DOHH2 (cell line): Measurements from ENCODE around the gene PRKCD.

ENCODE experiments used
- H3F3A ChIP-seq: fragments of 200-600 bp; sonication (generic), shearing (Covaris generic); 2 replicates; pipeline ENCODE4 v1.6.0; 2016; ENCODE audit warnings: antibody characterized with exemption, mild to moderate bottlenecking; ENCODE audit not compliant: control insufficient read depth, insufficient read depth
- H3K27ac ChIP-seq: fragments of 200-600 bp; sonication (generic); 2 replicates; pipeline ENCODE4 v1.5.1; 2014; ENCODE audit warnings: low read depth, mild to moderate bottlenecking, low read length, moderate library complexity
- H3K27me3 ChIP-seq: fragments of 200-600 bp; sonication (generic); 2 replicates; pipeline ENCODE4 v1.6.1; 2014; ENCODE audit warnings: mild to moderate bottlenecking, low read length, mixed read lengths; ENCODE audit not compliant: control insufficient read depth
- H3K36me3 ChIP-seq: fragments of 200-600 bp; sonication (generic); 2 replicates; pipeline ENCODE4 v1.6.1; 2014; ENCODE audit warnings: mild to moderate bottlenecking, low read length, moderate library complexity, mixed read lengths; ENCODE audit not compliant: control insufficient read depth
- H3K4me1 ChIP-seq: fragments of 200-600 bp; sonication (generic); 2 replicates; pipeline ENCODE4 v1.6.1; 2014; ENCODE audit warnings: mild to moderate bottlenecking, low read length, mixed read lengths; ENCODE audit not compliant: control insufficient read depth
- H3K4me2 ChIP-seq: fragments of 200-600 bp; sonication (generic); 2 replicates; pipeline ENCODE4 v1.6.0; 2014; ENCODE audit warnings: mild to moderate bottlenecking, low read length, moderate library complexity
- H3K4me3 ChIP-seq: fragments of 200-600 bp; sonication (generic); 2 replicates; pipeline ENCODE4 v1.5.1; 2014; ENCODE audit warnings: mild to moderate bottlenecking, low read length, mixed read lengths
- H3K79me2 ChIP-seq: fragments of 200-600 bp; sonication (generic); 2 replicates; pipeline ENCODE4 v1.6.1; 2014; ENCODE audit warnings: mild to moderate bottlenecking, low read length, mixed read lengths; ENCODE audit not compliant: control insufficient read depth
- H3K9me2 ChIP-seq: fragments of 200-600 bp; sonication (generic); replicated peaks from 2 replicates; pipeline ENCODE4 v1.6.1; 2014; ENCODE audit warnings: mild to moderate bottlenecking, low read length, mixed read lengths; ENCODE audit not compliant: control insufficient read depth
- H3K9me3 ChIP-seq: fragments of 200-600 bp; sonication (generic); 2 replicates; pipeline ENCODE4 v1.6.1; 2014; ENCODE audit warnings: antibody characterized with exemption, low read length, mixed read lengths; ENCODE audit not compliant: control insufficient read depth, insufficient read depth
- H4K20me1 ChIP-seq: fragments of 200-600 bp; sonication (generic); 2 replicates; pipeline ENCODE4 v1.6.0; 2014; ENCODE audit warnings: low read depth, mild to moderate bottlenecking, antibody characterized with exemption, low read length, moderate library complexity; ENCODE audit not compliant: control insufficient read depth, insufficient read depth
- EZH2phosphoT487 ChIP-seq: fragments of 200-600 bp; sonication (generic); IDR thresholded peaks from 2 replicates; pipeline ENCODE4 v1.6.1; 2017; ENCODE audit warnings: borderline replicate concordance, mild to moderate bottlenecking, antibody characterized with exemption, low read length, moderate library complexity, mixed read lengths
- TF ChIP-seq, protein P1 (sequence below): fragments of 200-600 bp; sonication (generic); IDR thresholded peaks from one replicate; pipeline ENCODE4 v1.5.1; 2014; ENCODE audit warnings: antibody characterized with exemption, mild to moderate bottlenecking, low read depth, low read length; ENCODE audit not compliant: poor library complexity, severe bottlenecking

PRKCD gene

DNA sequence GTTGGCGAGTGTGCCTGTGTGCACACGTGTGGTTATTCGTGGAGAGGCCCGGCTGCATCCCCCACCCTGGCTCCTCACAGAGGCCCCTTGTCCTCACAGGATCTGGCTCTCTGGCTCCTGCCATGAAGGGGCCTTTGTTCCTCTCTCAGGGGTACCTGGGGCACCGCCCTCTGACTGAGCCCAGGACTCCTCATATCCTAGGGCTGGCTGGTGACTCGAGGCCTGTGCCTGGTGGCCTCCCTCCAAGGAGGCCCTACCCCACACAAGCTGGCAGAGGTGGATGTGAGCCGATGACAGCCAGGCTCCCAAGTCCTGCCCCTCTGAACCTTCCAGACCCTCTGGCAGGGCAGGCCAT is 10.0 kb downstream of the PRKCD start:
- Histone ChIP-seq H3K79me2 (peaks cover 97% of the 10 kb centered on the region), H3K4me1 (peaks cover 100% of the 10 kb centered on the region), H4K20me1 (0 out of 2 replicates have a peak, but pooled peaks cover 5% of the 10 kb centered on the region), H3K9me2 (no peaks in the 10 kb centered on the region), H3K36me3 (peaks cover 77% of the 10 kb centered on the region), H3K9me3 (no peaks in the 10 kb centered on the region), H3K4me2 (peak overlapping the region; percentile 98), H3K4me3 (peak overlapping the region; percentile 95), H3F3A (peaks cover 31% of the 10 kb centered on the region), H3K27me3 (no peaks in the 10 kb centered on the region), H3K27ac (peak overlapping the region; percentile 97)
- TF ChIP-seq, protein P1, sequence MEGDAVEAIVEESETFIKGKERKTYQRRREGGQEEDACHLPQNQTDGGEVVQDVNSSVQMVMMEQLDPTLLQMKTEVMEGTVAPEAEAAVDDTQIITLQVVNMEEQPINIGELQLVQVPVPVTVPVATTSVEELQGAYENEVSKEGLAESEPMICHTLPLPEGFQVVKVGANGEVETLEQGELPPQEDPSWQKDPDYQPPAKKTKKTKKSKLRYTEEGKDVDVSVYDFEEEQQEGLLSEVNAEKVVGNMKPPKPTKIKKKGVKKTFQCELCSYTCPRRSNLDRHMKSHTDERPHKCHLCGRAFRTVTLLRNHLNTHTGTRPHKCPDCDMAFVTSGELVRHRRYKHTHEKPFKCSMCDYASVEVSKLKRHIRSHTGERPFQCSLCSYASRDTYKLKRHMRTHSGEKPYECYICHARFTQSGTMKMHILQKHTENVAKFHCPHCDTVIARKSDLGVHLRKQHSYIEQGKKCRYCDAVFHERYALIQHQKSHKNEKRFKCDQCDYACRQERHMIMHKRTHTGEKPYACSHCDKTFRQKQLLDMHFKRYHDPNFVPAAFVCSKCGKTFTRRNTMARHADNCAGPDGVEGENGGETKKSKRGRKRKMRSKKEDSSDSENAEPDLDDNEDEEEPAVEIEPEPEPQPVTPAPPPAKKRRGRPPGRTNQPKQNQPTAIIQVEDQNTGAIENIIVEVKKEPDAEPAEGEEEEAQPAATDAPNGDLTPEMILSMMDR: no peak

DNA sequence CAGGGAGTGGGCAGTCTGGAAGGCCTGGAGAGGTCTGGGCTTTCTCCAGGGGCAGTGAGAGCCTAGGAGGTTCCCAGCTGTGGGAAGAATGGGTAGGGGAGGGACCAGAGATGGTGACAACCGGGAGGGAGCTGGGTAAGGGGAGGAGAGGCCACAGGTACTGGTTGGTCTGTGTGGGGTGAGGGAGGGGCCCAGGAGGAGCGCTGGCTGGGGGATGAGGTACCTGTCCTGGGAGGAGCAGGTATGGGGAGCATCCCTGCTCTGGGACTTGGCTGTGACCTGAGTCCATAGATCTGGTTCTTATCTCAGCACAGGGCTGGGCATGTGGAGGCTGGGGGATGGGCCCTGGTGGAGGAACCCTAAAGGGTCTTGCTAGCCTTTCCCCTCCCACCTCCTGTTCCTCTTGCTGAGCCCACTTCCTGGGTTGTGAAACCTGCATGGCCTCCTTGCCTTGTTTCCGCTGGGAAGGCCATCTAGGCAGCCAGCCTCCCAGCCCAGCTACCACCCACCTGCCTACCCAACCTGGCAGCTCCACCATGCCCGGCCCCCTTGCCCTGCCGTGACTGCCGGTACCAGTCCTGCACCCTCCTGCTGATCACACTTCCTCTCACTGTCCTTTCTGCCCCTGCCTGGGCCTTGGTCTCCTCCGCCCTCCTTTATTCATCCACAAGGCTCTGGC is 11.0 kb downstream of the PRKCD start:
- Histone ChIP-seq H3K27me3 (no peaks in the 10 kb centered on the region), H4K20me1 (no peaks in the 10 kb centered on the region), H3F3A (peaks cover 28% of the 10 kb centered on the region), H3K4me1 (peaks cover 100% of the 10 kb centered on the region), H3K9me3 (no peaks in the 10 kb centered on the region), H3K27ac (peak overlapping the region; percentile 97), H3K4me3 (peak overlapping the region; percentile 95), H3K36me3 (peaks cover 72% of the 10 kb centered on the region), H3K9me2 (no peaks in the 10 kb centered on the region), H3K79me2 (peaks cover 97% of the 10 kb centered on the region), H3K4me2 (peak overlapping the region; percentile 98)
- no peak for TF ChIP-seq EZH2phosphoT487
- TF ChIP-seq, protein P1: no peak

GRCh38 chr3:53173107-53173506 is 12.1 kb downstream of the PRKCD start:
- Histone ChIP-seq H3K4me3 (peak overlapping the region; percentile 95), H3F3A (peaks cover 20% of the 10 kb centered on the region), H4K20me1 (no peaks in the 10 kb centered on the region), H3K9me2 (no peaks in the 10 kb centered on the region), H3K79me2 (peaks cover 100% of the 10 kb centered on the region), H3K4me1 (peaks cover 99% of the 10 kb centered on the region), H3K27me3 (no peaks in the 10 kb centered on the region), H3K36me3 (peaks cover 74% of the 10 kb centered on the region), H3K9me3 (no peaks in the 10 kb centered on the region), H3K27ac (peak overlapping the region; percentile 97), H3K4me2 (peak overlapping the region; percentile 98)
- no peak for TF ChIP-seq EZH2phosphoT487
- TF ChIP-seq, protein P1: no peak
